Activated CD8-positive, alpha-beta memory T cell treated with anti-CD3 and anti-CD28 coated beads for 36 hours (primary cell): Measurements from ENCODE around the gene NRCAM. TPM values are rescaled to one million over a fixed set of nuclear protein-coding genes. Genes with fewer than 3 reads are reported as not detected.

Experiments
- CTCF ChIA-PET: fragments of 350-600 bp; sonication (Branson Sonifier 250); formaldehyde crosslinking; loops from one replicate; lab custom pipeline; 2021; ENCODE audit warnings: antibody characterized with exemption; lab: Charles Lee
- POLR2A ChIA-PET: fragments of 350-600 bp; sonication (Branson Sonifier 250); formaldehyde crosslinking; loops from one replicate; lab custom pipeline; 2021; ENCODE audit warnings: antibody characterized with exemption; lab: Charles Lee
- total RNA-seq, 2 experiments: library from RNA; stranded (reverse); gene quantifications; one replicate each; pipeline ENCODE4 v1.2.3, GENCODE V29; 2021

Gene NRCAM
- total RNA-seq, 2 experiments from 2014 or later: 0.21 to 0.34 TPM

DNA sequence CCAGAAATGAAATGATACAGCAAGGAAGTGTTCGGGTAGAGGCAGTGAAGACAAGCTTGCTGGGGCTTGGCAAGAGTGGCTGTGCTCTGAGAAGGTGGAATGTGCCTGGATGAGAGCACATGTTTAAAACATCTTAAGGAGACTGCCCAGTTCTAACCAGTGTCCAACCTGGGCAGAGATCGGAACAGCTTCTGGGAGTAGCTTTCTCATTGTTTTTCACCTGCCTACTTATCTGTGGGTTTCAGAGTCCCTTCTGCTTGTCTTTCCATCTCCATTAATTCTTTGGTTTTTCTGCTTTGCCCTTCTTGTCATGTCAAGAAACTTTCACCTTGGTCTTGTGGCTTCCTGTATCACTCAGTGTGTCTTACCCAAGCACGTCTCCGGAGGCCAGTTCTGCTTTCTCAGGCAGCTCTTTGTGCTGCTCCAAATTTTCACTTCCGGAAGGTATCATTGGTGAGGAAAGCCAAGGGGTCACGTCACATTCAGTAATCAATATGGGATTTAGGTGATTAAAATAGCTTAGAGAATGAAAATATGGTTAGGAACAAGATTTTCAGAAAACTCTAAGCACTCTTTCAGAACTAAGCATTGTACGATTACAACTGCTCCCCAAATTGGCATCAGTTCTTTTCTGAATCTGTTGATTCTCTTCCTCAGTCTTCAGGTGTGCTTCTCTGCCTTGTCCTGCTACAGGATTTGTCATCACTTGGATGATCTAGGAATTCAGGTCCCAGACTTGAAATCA is 320.6 kb downstream of the NRCAM start:
- CTCF ChIA-PET: no interaction called here
- POLR2A ChIA-PET: interaction anchor here (0.7 to 0.8 kb wide), 2 partner anchors 15 to 72 kb away, joined by 3 read pairs; no protein-coding TSS in a partner anchor

DNA sequence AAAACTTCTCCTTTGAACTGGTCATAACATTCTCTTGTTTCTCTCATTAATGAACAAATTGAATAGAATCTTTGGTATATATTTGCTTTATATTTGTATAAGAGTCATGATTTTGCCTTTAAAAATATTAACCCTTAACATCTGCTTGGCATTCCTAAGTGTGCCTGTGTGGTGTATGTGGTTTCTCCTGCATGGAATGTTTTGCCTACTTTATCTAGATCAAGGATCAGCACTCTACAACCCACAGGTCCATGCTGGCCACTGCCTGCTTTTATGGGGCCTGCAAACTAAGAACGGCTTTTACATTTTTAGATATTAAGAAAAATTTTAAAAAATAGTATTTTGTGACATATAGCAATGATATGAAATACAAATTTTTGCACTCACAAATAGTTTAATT is 321.8 kb downstream of the NRCAM start:
- POLR2A ChIA-PET: no interaction called here
- CTCF ChIA-PET: no interaction called here

DNA sequence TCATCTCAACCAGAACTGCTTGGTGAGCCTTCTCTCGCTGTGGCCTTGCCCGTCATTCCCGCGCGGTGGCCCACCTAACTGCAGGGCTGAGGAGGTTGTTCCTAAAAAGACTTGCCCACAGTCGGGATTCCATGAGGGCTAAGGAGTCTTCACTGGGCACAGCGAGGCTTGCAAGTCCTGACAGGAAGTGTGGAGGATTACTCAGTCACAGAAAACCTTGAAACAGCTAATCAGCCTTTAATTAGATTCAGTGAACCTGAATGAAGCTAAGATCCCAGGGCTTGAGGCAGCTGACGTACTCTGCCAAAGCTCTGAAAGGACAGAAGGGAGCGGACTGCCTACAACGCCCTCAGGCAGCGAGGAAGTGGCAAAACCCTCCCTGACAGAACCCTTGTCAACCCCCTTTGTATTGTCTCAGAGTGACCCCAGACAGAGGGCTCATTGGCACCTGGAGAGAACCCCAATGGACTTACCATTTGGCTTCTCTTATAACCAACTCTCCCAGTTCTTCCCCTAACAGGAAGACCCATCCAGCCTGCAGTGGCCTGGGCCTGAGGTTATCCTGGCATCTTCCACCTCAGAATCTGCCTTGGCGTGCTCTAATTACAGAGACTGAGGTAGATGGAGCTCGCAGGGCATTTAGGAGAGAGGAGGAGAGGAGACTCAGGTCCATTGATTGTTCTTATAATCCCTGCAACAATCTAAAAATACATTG is 323.5 kb downstream of the NRCAM start:
- CTCF ChIA-PET: no interaction called here
- POLR2A ChIA-PET: no interaction called here

DNA sequence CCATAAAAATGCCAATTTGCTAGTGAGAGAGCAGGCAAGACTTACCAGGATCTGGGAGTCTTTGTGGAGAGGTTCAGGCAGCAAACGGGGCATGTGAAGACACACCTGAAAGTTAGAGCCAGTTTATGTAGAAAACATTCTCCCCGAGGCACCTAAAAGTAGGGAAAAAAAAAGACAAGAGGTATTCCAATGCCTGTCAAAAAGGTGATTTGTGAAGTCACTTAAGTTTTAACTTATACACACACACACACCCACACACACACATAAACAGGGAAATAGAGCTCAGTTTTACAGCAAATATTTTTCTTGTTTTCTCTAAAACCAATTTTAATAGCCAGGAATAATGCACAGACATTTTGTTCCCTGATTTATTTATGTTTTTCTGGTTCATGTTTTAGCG is 326.0 kb downstream of the NRCAM start, which contains the start of gene LAMB4:
Gene LAMB4, minus strand, starts transcription at position 101 of the 400 bp plus-strand sequence. CDS start 7,197 bp downstream, outside the sequence.
- ChIA-PET POLR2A (no interaction called here), CTCF (no interaction called here)

DNA sequence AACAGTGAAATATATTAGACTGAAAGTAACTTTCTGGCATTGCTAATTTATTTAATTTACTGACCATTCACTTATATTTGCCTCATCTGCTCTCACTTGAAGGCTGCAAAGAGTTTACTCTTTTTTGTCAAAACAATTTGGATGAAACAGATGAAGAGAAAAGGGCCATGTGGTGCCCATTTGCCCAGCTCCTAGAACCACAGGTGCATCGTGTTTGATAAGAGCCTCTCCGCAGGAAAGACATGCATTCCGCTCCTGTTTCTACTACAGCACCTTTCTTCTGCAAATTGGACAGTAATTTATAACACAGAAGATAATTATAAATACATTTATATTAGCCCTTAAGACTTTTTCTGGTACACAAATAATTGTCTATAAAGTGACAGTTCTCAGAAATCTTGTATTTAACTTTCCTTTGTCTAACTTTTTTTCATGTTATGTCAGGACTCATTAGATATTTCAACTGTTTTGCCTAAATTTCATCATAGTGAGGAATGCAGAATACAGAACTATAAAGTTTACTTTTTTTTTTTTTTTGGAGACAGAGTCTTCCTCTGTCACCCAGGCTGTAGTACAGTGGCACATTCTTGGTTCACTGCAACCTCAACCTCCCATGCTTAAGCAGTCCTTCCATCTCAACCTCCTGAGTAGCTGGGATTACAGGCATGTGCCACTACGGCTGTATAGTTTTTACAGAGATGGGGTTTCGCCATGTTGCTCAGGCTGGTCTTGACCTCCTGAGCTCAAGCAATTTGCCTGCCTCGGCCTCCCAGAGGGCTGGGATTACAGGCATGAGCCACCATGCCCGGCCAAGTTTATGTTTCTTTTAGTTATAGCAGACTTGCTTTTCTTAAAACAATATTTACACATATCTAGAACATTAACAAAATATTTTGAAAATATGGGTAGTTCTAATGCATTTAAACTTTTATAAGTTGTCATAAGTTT is 326.9 kb downstream of the NRCAM start:
- POLR2A ChIA-PET: no interaction called here

DNA sequence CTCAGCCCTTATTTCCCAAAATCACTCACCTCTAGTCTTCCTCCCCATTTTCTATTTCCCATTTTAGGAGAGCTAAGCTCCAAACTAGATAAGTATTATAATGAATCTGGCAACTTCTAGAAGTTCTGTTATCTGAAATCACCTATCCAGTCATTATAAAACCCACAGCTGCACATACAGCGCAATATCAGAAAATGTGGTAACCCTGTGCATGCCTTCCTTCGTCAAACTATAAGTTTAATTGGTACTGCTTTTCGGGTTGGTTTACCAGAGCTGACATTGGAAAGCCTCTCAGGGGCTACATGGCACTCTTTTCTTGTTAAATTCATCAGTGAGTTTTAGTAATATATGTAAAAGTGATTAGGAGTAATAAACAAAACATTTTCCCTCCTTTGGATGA is 327.7 kb downstream of the NRCAM start:
- ChIA-PET CTCF (no interaction called here), POLR2A (no interaction called here)

More for the DNA sequence above, 326.9 kb downstream of the NRCAM start:
- CTCF ChIA-PET: no interaction called here

DNA sequence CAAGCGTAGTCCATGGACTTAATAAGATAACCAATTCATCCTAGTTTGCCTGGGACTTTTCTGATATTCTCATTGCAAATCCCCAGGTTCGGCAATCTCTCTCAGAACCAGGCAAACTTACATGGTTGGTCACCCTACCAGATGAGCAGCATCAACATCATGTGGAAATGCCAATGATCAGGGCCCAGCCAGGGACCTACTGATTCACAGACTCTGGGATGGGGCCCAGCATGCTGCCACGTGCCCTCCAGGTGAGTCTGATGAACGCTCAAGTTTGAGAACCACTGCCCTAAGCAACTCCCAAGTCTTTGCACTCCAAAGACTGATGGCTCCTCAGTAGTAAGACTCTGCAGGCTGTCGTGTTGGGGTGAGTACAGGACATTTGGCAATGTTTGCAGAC is 328.8 kb downstream of the NRCAM start:
- CTCF ChIA-PET: no interaction called here
- POLR2A ChIA-PET: no interaction called here

DNA sequence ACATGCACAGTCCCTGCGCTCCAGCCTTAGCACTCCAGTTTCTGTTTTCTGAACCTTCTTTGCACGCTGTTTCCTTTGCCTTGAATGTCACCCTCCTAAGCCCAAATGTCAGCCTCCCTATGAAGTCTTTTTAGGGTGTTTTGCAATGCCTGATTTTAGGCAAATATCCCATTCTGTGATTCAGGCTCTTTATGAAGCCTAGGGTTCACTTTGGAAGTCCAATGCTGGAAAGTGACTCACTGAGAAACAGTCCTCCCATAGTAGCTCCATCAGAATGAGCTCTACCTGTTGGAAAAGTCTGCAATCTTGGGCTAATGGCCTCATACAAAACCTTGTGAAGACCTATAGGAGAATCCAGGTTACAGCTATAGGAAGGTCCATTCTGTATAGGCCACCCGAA is 331.4 kb downstream of the NRCAM start:
- CTCF ChIA-PET: no interaction called here

DNA sequence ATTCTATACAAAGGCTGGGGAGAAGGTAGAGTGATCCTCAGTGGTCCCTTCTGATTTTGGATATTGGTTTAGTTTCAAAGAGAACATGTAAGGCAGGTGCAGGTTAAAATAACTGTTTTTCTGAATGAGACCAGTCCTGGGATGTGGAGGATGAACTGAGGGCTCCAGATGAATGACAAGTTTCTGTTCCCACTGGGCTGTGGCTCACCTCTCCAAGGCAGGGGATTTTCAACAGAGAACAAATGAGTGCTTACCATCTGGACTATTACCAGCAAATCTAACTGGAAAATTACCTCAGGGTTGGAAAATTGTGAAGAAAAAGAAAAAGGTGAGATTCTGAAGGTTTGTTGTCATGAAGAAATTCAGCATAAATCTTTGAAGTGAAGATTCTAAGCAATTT is 334.1 kb downstream of the NRCAM start:
- POLR2A ChIA-PET: no interaction called here
- CTCF ChIA-PET: no interaction called here

More for the DNA sequence above, 331.4 kb downstream of the NRCAM start:
- POLR2A ChIA-PET: no interaction called here

DNA sequence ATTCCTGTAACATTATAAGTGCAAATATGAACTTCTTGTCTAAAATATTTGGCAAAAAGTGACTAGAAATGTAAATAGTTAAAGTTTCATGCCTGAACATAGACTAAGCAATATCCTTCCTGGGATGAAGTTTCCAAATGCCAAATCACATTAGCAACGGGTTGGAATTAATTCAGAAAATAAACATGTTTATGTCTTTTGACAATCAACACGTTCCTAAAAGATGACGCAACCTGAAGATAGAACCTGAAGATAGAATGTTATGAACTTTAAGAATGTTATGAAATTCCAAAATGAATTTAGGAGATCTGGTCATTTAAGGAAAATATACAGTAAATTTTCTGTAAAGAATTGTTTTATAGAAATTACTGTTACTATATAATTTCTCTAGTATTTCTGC is 335.3 kb downstream of the NRCAM start:
- ChIA-PET POLR2A (interaction anchor here (0.7 kb wide), 1 partner anchor 15 kb away, joined by 3 read pairs; no protein-coding TSS in a partner anchor), CTCF (no interaction called here)

DNA sequence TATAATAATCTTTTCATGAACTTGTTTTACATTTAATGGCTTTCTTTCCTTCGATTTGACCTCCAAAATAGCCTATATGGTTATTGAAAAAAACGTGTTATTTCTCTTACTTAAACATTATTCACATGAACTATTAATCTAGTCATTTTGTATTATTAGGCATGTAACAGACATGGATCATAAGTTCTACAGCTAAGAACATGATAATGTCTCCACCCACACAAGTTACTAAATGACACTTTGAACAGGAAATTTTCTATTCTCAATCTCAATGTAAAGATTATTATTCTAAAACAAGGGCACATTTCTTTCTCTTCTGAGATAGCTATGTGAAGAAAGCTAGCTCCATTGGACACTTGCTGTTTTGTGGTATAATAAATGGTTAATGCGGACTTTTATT is 336.0 kb downstream of the NRCAM start:
- CTCF ChIA-PET: no interaction called here
- POLR2A ChIA-PET: interaction anchor here (0.7 kb wide), 1 partner anchor 16 kb away, joined by 3 read pairs; no protein-coding TSS in a partner anchor

DNA sequence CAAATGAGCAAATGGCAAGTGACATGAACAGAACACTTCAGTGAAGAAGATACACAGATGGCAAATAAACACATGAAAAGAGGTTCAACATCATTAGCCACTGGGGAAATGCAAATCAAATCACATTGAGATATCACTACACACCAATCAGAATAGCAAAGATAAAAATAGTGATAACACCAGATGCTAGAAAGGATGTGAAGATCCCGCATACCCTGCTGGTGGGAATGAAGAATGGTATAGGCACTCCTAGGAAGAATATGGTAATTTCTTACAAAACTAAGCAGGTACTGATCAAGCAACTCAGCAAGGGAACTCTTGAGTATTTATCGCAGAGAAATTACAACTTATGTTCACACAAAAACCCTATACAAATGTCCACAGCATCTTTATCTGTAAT is 337.3 kb downstream of the NRCAM start:
- POLR2A ChIA-PET: no interaction called here
- CTCF ChIA-PET: no interaction called here

DNA sequence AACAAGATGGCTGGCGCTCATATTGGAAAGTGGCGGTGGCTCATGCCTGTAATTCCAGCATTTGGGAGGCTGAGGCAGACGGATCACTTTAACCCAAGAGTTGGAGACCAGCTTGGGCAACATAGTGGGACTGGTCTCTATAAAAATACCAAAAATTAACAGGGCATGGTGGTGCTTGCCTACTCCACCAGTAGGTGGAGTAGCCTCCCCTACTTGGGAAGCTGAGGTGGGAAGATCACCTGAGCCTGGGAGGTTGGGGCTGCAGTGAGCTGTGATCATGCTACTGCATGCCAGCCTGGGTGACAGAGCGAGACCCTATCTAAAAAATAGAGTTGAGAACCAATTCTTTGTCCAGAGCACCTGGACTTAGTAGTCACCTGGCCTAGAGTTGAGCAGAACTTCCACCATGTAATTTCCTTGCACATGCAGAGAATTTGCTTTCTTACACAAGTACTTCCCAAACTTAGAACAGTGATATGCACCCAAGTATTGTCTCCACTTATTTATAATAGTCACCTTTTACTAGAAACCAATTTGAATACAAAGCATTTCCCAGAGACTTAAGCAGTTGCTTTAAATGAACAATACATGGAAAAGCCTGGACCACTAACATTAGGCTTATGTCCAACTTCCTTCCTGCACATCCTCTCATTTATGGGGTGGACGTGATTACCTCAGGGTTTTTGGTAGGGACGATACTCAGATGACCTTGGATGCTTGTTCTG is 342.0 kb downstream of the NRCAM start:
- ChIA-PET POLR2A (no interaction called here), CTCF (interaction anchor here (1.2 kb wide), 1 partner anchor 32 kb away, joined by 4 read pairs; no protein-coding TSS in a partner anchor)

DNA sequence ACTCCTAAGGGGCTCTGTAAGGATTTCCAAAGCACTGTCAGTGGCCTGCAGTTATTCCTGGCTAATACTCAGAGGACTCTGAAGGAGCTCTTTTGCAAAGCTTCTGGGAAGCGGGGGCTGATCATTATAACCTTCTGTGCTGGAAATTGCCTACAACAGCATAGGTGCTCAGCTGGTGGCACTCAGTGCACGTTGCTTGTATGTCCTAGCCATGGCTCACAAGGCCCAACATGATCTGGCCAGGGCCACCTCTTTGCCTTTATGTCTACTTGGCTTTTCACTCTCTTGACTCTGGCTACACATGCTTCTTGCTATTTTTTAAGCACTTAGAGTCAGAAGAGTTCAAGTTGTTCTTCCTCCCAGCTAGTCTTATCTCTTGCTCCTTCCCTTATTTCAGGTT is 343.6 kb downstream of the NRCAM start:
- ChIA-PET CTCF (interaction anchor here (0.5 kb wide), 1 partner anchor 32 kb away, joined by 3 read pairs; no protein-coding TSS in a partner anchor), POLR2A (no interaction called here)

DNA sequence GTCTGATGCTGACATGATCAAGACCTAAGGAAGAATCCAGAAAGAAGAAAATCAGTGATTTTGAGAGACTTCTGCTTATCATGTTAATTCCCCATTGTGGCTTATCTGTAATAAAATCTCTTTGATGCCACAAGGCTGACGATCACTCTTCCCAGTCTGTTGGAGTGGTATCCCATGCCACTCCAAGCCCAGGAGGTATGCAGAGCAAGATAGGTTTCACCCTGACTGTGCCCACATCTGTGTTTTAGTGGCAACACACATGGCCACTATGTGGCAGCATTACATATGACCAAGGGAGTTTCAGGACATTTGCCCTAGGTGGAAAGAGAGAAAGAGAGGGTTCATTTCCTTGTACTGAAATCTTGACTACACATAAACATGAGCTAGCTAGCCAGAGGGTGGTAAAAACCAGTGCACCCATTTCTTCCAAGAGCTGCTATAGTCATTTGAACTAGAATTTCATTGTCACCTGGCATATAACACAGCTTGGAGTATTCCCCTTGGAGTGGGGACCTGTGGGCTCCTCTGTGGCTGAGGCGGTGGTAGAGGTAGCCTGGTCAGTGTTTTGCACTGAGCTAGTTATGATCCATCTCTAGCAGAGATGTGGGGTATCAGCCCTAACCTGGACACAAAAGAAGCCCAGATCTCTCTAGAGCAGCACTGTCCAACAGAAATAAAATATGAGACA is 346.9 kb downstream of the NRCAM start:
- ChIA-PET CTCF (no interaction called here), POLR2A (no interaction called here)

DNA sequence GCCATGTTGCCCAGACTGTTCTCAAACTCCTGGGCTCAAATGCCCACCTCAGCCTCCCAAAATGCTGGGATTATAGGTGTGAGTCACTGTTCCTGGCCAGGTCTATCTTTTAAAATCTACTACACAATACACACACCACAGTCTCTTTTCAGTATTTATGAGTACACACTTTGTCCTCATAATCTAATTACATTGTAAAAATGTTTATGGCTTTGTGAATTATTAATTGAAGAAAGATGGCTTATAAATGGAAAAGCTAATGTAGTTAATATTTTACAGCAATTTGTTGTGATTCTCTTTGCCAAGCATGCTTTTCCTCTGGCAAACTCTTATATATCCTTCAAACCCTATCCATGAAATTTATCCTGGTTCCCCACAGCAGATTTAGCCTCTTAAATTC is 348.1 kb downstream of the NRCAM start:
- ChIA-PET CTCF (no interaction called here), POLR2A (no interaction called here)

DNA sequence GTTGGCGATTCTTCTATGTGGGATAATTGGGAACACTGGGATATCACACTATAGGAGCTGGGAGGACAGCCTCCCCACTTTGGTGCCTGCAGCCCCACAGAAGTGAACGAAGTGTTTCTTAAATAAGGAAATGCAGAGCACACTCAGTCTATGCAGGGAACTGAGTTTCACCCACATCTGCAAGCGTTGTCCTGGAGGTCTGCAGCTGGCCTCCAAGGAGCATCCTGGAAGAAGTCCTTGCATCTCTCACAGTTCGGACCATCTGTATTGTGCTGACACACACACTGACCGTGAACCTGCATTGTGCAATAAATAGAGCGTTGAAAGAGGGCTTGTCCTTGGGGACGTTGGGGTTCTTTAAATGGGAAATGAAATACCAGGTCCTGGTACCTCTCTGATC is 351.9 kb downstream of the NRCAM start:
- ChIA-PET CTCF (no interaction called here), POLR2A (no interaction called here)

DNA sequence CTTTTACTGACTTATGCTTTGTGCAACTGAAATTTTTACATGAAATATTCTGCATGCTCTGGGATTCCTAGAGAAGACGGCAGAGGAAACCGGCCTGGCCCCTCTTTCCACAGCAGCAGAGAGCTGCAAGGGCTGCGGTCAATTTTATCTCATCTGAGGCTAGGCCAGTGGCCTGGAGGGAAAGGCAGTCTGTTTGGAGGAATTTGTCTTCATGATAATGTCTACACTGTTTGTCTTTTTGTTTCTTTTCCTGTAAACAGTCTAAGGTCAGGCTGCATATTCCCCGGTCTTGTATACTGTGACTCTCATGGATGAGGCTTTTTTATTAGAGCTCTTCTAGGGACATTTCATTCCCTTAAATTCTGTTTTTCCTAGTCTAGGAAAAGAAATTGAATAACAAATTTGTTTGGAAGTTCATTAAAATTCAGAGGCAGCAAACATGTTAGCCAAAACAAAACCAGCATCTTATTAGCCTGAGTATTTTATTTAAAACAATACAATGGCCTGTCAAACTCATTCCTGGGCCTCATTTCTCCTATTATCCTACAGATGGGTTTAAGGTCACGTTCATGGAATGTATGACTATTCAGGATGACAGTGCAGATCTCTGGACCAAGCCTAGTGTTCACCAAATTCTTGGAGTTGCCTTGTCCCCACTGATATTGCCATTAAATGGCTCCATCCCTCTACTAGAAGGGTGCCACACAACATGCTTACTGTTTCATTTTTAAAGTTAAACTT is 352.5 kb downstream of the NRCAM start:
- ChIA-PET CTCF (no interaction called here), POLR2A (no interaction called here)
